ENCODE measurements around the gene RFTN2.
"Not testable (repeated sequence)": the region's sequence is repeated elsewhere in the genome, so short reads cannot be mapped to it uniquely, and the experiment has no call there.

Gene RFTN2, protein sequence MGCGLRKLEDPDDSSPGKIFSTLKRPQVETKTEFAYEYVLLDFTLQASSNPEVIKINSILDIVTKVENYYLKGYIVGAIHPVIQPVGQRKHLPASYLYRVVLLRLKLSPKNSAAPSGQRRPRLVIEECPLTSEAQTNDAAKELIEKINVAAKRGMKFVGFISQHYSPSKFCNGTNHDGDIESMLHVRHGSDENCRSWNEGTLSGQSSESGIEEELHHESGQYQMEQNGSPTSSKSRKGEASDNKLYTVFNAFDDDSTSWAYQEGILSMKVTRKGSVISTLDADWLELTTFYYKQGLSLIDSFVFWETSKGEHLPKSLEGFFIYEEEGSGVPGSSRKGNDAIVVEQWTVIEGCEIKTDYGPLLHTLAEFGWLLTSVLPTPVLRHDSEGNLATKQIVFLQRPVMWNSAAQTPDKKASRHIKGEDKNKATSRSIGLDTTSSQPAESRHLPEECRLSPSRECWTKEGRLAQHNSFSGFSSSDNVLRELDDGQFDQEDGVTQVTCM

DNA sequence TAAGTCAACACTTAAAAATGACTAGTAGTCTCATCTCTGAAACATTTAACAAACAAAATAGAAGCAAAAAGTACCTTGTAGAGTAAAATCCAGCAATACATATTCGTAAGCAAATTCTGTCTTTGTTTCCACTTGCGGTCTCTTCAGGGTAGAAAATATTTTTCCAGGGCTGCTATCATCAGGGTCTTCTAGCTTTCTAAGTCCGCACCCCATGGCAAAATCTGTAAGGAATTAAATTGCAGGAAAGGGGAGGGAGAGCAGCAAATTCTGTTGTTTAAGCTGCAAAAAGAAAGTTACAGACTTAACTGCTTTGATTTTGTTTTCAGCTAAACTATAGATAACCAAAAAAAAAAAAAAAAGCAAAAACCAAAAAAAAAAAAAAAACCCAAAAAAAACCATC is at the start of gene RFTN2:
Gene RFTN2, minus strand, starts transcription at position 342 of the 400 bp plus-strand sequence. Its CDS starts 129 bp downstream, at position 213.
- no peak for DNase-seq

DNA sequence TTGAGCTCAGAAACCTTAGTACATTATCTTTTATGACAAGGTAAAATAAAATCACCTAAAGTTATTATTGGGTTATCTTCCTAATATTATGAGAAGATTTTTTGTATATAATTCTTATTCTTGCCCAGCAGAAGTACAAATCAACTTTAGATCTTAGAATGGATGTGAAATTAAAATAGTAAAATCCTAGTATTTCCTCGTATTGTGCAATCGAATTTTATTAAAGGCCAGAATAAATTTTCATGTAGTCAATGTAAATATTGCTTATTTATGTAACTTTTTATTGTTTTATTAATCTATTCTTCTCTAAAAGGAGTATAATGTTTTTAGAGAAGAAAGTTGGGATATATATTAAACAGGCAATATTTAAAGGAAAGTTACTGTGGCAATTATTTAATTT is 42.5 kb upstream of the RFTN2 start:
- no peak for DNase-seq

DNA sequence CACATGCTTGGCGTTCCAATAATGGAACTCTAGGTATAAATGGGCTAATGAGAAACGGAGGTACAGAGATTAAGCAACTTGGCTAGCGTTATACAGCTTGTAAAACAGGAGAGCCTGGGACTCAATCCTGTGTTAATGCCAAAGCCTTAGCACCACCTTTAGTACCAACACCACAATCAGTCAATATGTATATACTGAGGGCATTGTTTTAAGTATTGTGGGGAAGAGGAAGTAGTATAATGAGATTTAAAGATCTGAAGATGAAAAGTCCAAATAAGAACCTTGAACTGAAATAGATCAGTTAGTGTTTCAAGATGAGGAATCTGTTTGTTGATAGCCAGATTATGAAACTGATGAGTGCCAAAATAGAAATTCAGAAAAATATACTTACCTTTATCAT is 37.9 kb upstream of the RFTN2 start:
- DNase-seq = no peak

DNA sequence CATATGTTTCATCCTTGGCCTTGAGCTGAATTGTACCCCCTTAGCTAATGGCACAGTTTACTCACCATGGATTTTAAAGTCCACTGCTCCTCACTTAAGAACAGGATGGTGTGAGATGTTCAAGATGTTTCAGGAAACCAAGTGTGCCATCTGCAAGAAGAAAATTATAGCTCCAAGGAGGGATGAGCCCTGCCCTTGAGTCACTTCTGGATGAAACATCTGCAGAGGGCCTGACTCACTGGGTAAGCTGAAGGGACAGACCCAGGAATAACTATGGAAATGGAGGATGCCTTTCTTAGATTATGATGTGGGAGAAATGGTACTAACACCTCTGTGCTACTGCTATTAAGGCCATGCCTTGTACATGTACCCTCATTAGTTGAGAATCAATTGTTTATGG is 36.2 kb upstream of the RFTN2 start:
- DNase-seq = peak; percentile 23

DNA sequence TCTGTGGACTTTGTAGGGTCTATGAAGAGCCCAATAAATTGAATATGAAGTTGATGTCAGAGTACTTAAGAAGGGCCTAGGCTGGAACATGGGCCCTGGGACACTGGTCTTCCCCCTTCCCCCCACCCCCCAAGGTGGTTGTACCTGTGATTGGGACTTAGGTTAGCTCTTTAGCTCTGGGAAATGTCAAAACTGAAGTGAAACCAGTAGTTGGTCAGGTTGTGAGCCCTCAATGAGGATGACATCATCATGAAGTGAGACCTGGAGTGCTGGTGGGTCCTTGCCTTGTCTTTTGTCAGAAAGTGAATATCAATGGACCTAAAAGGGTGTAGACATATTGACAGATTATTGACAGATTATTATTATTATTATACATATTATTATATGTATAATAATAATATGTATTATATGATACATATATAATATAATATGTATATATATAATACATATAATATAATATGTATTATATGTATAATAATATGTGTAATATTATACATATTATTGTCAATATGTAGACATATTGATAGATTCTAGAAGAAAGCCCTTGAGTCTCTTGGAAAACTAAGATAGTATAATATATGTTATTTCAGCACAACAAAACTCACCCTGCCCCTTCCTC is 35.1 kb upstream of the RFTN2 start:
- no peak for DNase-seq

DNA sequence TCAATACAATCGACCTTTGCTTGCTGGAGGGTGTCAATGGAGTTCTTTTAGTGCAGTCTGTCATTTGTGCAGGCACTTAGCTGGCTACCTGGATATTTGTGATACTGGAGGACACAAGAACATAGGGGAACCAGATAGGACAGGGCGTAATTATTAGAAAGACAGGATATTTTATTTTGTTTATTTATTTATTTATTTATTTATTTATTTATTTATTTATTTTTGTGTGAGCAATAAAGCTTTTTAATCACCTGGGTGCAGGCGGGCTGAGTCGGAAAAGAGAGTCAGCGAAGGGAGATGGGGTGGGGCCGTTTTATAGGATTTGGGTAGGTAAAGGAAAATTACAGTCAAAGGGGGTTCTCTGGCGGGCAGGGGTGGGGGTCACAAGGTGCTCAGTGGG is 33.8 kb upstream of the RFTN2 start:
- DNase-seq = not testable (repeated sequence)

DNA sequence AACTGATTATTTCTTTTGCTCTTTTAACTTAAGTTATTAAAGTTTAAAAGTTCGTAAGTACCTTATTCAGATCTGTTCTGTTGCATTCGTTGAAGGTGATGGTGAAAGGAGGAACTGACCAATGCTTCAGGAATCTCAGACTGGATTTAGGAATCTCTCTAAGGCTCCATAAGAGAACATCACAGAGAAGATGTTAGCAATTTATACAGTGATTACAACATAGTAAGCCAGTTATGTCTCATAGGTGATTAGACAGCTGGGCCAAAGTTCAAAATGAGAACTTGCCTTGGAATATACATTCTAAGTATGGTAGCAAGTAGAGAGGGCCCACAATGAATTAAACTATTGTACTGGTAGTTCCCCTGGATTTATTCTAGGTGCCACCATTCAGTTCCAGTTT is 32.9 kb upstream of the RFTN2 start:
- peak; percentile 72 for DNase-seq

DNA sequence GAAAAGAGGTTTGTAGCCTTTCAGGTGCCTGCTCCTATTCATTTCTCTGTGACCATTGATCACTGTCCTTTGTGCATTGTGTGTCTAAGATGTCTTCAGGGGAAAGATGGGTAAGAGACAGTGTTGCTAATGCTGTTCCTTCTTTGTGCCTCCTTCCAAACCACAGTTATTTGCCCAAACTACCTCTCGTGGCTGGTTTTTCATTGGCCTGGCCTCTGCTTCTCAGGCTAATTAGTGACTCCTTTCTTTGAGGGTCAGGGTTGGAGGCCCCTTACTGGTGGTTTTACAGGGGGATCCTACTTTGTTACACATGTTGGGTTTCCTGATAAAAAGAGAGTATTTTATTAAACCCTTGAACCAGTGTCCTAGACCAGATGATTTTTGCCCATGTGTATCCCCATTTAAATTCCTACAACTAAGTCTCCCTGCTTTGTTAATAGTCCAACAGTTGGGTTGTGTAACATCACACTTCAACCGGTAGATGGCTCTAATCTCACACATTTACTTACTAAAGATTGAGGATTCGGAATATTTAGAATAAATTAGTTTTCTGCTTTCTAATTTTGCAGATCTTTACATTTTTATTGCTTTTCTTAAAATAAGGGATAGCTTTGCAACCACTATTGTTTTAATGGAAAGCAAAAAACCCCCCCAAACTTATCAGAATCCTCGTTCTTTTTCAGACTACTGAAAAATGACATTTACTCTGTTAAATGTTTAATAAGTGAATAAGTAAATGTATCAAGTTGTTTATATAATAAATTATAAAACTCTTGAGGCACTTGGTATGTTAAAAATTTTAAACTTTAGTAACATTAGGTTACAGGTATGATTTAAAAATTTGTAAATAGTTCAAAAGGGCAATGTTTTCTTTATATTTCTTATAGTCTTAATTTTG is 32.2 kb upstream of the RFTN2 start:
- peak; percentile 56 for DNase-seq

DNA sequence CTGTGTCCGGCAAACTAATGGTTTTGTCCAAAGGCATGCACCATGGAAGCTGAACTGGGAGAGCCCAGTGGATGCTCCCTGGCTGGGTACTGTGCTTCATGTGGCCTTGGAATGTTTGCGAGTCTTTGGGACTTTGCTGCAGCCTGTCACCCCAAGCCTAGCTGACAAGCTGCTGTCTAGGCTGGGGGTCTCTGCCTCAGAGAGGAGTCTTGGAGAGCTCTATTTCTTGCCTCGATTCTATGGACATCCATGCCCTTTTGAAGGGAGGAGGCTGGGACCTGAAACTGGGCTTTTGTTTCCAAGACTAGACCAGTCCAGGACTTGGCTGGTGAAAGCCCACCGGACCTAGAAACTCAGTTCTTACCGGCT is 31.4 kb upstream of the RFTN2 start:
- peak; percentile 3 for DNase-seq

DNA sequence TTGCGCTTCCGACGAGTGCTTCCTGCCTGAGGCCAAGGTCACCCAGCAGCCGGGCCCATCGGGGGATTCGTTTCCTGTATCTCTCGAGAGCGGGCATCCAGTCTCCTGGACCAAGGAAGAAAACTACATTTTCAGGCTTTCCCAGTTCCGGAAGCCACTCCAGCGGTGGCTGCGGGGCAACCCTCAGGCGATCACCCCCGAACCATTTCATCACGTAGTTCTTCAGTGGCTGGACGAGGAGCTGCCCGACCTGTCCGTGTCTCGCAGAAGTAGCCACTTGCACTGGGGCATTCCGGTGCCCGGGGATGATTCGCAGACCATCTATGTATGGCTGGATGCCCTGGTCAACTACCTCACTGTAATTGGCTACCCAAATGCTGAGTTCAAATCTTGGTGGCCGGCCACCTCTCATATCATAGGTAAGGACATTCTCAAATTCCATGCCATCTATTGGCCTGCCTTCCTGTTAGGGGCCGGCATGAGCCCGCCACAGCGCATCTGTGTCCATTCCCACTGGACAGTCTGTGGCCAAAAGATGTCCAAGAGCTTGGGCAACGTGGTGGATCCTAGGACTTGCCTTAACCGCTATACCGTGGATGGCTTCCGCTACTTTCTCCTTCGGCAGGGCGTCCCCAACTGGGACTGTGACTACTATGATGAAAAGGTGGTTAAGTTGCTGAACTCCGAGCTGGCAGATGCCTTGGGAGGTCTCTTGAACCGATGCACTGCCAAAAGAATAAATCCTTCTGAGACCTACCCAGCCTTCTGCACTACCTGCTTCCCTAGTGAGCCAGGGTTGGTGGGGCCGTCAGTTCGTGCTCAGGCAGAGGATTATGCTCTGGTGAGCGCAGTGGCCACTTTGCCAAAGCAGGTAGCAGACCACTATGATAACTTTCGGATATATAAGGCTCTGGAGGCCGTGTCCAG is 30.8 kb upstream of the RFTN2 start:
- peak; percentile 53 for DNase-seq

DNA sequence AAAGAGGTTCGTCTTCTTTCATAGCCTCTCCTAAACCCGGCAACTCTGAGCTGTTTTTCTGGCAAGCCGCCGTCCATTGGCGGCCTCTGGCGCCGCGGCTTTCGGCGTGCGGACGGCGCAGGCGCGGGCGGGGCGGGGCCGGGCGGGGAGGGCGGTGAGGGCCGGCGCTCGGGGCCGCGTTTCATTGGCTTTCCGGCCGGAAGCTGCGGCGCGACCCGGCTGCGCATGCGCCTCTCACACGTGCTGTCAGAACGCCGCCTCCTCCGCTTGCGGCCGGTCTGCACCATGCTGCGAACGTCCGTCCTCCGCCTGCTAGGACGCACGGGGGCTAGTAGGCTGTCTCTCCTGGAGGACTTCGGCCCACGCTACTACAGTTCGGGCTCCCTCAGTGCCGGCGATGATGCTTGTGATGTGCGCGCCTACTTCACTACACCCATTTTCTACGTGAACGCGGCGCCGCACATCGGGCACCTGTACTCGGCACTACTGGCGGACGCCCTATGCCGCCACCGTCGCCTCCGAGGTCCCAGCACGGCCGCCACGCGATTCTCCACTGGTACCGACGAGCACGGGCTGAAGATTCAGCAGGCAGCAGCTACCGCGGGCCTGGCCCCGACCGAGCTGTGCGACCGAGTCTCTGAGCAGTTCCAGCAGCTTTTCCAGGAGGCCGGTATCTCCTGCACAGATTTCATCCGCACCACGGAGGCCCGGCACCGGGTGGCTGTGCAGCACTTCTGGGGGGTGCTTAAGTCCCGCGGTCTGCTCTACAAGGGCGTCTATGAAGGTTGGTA is 29.9 kb upstream of the RFTN2 start, which contains the start of gene MARS2:
Gene MARS2, plus strand, starts transcription at position 249 of the 791 bp plus-strand sequence. Its CDS starts 37 bp downstream, at position 286.
- DNase-seq = peak; percentile 91

DNA sequence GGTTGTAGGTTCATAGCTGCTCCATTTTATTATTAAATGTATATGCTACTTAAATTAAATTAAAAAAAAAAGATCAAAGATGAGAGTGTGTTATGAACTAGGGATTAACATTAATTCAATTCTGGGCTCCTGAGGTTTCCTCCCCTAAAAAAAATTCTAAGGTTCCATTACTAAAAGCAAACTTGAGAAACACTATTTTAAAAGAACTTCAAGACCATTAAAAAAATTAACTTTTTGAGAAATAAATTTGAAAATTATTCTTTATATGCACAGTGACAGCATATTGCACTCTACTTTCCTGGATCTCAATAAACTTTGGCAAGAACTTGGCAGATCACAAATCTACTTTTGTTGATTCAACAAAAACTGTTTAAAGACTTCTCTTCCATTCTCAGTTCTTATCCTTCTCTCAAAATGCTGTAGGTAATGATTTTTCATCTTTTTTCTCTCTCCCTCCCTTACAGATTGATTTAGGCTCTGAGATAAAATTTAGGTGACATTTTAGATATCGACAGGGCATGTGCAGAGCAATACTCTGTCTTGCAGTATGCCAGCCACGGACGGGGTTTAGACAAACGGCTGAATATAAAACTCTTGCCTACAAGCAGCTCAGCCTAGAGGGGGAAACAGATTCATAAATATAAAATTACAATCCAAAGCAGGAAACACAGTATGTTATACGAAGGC is 29.2 kb upstream of the RFTN2 start:
- DNase-seq = no peak

DNA sequence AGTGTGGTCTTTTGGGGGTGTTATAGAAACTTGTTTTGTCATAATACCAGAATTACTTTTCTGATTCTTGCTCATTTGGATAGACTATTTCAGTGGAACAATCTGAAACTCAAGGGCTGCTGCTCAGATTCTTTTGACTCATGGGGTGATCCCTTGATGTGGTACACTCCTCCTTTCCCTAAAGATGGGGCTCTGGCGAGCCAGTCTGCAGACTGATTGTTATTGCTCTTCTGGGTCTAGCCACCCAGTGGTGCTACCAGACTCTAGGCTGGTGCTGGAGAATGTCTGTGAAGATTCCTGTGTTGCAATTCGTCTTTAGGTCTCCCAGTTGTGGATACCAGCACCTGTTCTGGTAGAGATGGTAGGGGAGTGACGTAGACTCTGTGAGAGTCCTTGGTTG is 25.6 kb upstream of the RFTN2 start:
- DNase-seq = no peak

DNA sequence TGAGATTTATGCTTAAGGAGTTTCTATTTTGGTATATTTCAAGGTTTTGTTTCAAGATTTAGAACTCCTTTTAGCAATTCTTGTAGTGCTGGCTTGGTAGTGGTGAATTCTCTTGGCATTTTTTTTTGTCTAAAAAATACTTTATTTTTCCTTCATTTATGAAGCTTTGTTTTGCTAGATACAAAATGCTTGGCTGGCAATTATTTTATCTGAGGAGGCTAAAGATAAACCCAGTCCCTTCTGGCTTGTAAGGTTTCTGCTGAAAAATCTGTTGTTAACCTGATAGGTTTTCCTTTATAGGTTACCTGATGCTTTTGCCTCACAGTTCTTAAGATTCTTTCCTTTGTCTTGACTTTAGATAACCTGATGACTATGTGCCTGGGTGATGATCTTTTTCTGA is 24.3 kb upstream of the RFTN2 start:
- DNase-seq = not testable (repeated sequence)

DNA sequence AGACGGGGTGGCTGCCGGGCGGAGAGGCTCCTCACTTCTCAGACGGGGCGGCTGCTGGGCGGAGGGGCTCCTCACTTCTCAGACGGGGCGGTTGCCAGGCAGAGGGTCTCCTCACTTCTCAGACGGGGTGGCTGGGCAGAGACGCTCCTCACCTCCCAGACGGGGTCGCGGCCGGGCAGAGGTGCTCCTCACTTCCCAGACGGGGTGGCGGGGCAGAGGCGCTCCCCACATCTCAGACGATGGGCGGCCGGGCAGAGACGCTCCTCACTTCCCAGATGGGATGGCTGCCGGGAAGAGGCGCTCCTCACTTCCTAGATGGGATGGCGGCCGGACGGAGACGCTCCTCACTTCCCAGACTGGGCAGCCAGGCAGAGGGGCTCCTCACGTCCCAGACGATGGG is 21.2 kb upstream of the RFTN2 start:
- not testable (repeated sequence) for DNase-seq

DNA sequence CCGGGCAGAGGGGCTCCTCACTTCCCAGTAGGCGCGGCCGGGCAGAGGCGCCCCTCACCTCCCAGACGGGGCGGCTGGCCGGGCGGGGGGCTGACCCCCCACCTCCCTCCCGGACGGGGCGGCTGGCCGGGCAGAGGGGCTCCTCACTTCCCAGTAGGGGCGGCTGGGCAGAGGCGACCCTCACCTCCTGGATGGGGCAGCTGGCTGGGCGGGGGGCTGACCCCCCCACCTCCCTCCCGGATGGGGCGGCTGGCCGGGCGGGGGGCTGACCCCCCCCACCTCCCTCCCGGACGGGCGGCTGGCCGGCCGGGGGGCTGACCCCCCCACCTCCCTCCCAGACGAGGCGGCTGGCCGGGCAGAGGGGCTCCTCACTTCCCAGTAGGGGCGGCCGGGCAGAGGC is 20.6 kb upstream of the RFTN2 start:
- not testable (repeated sequence) for DNase-seq

DNA sequence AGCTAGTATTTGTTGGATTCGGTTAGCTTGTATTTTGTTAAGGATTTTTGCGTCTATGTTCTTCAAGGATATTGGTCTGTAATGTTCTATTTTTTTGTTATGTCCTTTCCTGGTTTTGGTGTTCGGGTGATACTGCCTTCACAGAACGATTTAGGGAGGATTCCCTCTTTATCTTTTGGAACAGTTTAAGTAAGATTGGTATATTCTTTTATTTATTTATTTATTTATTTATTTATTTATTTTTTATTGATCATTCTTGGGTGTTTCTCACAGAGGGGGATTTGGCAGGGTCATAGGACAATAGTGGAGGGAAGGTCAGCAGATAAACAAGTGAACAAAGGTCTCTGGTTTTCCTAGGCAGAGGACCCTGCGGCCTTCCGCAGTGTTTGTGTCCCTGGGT is 19.8 kb upstream of the RFTN2 start:
- not testable (repeated sequence) for DNase-seq

DNA sequence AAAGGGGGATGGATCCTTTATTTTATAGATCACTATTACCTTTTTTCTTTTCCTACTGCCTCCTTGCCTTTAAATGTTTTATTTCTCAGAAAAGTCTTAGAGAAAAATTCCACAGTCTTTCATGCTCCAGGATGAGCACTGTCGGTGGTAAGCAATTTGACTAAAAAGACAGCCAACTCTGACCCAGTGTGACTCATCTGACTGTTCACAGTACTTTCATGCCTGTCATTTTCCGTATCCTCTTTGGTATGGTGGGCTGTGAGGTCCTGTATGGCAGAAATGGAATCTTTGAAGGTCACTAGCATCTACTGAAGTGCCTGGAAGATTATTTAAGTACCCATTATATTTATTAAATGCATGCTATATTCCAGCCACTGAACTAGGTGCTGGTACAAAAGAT is 2.1 kb upstream of the RFTN2 start:
- peak; percentile 37 for DNase-seq

DNA sequence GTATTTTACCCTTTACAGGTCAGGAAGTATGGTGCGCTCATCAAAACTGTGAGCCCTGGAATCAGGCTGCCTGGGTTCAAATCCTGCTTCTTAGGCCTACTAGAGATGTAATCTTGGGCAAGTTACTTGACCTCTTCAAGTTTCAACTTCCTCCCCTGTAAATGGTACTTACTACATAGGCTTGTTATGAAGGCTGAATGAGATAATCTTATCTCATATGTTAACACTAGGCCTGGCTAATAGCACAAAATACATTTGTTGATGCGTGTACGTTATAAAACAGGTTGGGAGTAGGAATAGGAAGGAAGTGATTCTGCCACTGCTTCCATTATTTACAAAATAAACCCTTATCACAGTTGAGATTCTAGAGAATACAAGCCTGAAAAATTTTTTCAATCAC is 1.7 kb upstream of the RFTN2 start:
- DNase-seq = no peak

DNA sequence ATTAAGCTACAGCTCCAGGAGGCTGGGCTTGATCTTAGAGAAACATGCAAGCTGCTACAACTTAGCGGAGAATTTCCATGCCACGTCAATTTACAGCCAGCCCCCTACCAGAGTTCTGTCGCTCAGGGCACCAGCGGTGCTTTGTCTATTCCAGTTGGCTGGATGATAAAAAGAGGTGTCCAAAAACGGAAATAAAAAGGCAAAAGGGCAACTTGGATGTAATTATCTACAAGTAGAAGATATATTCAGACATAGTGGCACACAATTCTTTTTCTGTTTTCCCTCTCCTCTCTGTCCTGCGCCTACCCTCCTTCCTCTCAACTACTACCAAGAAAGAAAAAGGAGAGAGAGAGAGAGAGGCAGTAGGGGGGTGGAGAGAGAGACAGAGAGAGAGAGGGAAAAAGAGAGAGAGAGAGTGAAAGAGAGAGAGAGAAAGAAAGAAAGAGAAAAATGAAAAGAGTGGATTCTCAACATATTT is 363 bp upstream of the RFTN2 start:
- DNase-seq = no peak
